KG1 (cell line): Measurements from ENCODE around the gene ANP32D.
"Not testable (repeated sequence)": the region's sequence is repeated elsewhere in the genome, so short reads cannot be mapped to it uniquely, and the experiment has no call there.

Experiments used
- DNase-seq: peaks from one replicate; lab custom pipeline; 2025; lab: John Stamatoyannopoulos, UW

The ANP32D gene

DNA sequence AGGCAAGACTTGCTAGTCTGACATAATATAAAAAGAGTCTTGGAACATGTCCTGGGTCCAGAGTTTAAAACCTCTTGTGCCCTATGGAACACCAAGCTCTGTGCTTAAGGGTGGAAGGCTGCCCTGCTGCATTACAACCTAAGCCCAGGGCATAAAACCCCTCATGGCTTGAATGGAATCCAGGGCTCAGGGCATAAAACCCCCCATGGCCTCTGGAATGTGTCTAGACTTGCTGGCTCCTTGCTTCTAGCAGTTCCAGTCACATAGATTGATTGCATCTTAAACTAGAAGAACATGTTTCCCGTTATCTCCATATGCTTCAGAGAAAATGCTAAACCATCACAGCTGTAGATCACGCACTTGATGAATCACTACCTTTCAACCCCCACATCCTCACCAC is 34.5 kb downstream of the ANP32D start:
- DNase-seq: not testable (repeated sequence)

DNA sequence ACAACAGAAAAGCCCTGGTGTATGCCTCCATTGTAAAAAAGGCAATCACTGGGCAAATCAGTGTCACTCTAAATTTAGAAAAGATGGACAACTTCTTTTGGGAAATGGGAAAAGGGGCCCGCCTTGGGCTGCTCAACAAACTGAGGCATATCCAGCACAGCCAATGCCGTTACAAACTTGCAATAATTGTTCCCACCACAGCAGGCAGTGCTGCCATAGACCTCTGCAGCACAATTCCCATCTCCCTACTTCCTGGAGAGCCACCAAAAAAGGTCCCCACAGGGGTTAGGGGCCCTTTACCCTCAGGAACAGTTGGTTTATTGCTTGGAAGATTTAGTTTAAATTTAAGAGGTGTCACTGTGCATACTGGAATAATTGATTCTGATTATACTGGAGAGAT is 36.6 kb downstream of the ANP32D start:
- no peak for DNase-seq

DNA sequence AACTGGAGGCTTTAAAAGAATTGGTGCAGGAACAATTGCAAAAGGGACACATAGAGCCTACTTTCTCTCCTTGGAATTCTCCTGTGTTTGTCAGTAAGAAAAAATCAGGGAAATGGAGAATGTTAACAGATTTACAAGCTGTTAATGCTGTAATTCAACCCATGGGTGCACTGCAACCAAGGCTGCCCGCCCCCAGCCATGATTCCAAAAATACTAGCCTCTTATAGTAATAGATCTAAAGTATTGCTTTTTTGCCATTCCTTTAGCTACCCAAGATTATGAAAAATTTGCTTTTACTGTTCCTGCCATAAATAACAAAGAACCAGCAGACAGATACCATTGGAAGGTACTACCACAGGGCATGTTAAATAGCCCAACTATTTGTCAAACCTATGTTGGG is 37.8 kb downstream of the ANP32D start:
- no peak for DNase-seq

DNA sequence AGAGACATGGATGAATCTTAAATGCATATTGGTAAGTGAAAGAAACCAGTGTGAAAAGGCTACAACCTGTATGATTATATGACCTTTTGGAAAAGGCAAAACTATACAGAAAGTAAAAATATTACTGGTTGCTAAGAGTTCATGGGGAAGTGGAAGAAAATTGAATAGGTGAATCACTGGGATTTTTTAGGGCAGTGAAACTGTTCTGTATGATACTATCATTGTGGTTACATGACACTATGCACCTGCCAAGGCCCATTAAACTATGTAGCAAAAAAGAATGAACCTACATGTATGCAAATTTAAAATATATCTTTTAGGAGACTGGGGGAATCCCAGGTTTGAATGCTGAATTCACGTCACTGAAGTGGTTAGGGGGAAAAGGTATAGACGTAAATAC is 40.5 kb downstream of the ANP32D start:
- DNase-seq: no peak

DNA sequence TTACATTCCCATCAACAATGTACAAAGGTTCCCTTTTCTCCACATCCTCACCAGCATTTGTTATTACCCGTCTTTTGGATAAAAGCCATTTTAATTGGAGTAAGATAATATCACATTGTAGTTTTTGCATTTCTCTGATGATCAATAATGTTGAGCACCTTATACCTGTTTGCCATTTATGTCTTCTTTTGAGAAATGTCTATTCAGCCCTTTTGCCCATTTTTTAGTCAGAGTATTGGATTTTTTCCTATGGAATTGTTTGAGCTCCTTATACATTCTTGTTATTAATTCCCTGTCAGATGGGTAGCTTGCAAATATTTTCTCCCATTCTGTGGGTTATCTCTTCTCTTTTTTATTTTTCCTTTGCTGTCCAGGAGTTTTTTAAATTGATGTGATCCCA is 42.4 kb downstream of the ANP32D start:
- DNase-seq: no peak

DNA sequence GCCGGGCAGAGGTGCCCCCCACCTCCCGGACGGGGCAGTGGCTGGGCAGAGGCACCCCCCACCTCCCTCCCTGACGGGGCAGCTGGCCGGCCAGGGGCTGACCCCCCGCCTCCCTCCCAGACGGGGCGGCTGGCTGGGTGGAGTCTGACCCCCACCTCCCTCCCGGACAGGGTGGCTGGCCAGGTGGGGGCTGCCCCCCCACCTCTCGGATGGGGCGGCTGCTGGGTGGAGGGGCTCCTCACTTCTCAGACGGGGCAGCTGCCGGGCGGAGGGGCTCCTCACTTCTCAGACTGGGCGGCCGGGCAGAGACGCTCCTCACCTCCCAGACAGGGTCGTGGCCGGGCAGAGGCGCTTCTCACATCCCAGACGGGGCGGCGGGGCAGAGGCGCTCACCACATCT is 48.0 kb downstream of the ANP32D start:
- not testable (repeated sequence) for DNase-seq
